HG02642 (cell line): ENCODE data around the gene MGAT3.

ENCODE experiments used
- ATAC-seq: cut with Tn5 transposase; IDR thresholded peaks from one replicate; pipeline ENCODE4 v1.9.1; 2021; ENCODE audit warnings: mild to moderate bottlenecking; ENCODE audit not compliant: unreplicated experiment, poor library complexity

MGAT3 gene

GRCh38 chr22:39469681-39470450, 13.1 kb downstream of the MGAT3 start:
- no peak for ATAC-seq

GRCh38 chr22:39470451-39471291, 13.9 kb downstream of the MGAT3 start:
- no peak for ATAC-seq

GRCh38 chr22:39471381-39472141, 14.7 kb downstream of the MGAT3 start:
- peak; percentile 54 for ATAC-seq

- no peak for ATAC-seq
Observed at GRCh38 chr22:39472570-39473556, 16.1 kb downstream of the MGAT3 start.

GRCh38 chr22:39473851-39474250, 17.0 kb downstream of the MGAT3 start:
- ATAC-seq, result no peak

GRCh38 chr22:39474351-39475111, 17.7 kb downstream of the MGAT3 start:
- ATAC-seq, result no peak

- no peak for ATAC-seq
Observed at GRCh38 chr22:39475337-39475736, 18.5 kb downstream of the MGAT3 start.

- no peak for ATAC-seq
Observed at GRCh38 chr22:39475902-39476301, 19.1 kb downstream of the MGAT3 start.

- no peak for ATAC-seq
Observed at GRCh38 chr22:39476664-39477063, 19.9 kb downstream of the MGAT3 start.

- ATAC-seq, result no peak
Observed at GRCh38 chr22:39477542-39477941, 20.7 kb downstream of the MGAT3 start.

- no peak for ATAC-seq
Observed at GRCh38 chr22:39478441-39478850, 21.6 kb downstream of the MGAT3 start.

- ATAC-seq, result no peak
Observed at GRCh38 chr22:39479254-39479653, 22.4 kb downstream of the MGAT3 start.

GRCh38 chr22:39480557-39480956, 23.7 kb downstream of the MGAT3 start:
- ATAC-seq, result no peak

GRCh38 chr22:39481054-39481453, 24.2 kb downstream of the MGAT3 start:
- no peak for ATAC-seq

- ATAC-seq, result no peak
Observed at GRCh38 chr22:39481595-39481994, 24.8 kb downstream of the MGAT3 start.

- no peak for ATAC-seq
Observed at GRCh38 chr22:39482768-39483167, 26.0 kb downstream of the MGAT3 start.

- ATAC-seq, result no peak
Observed at GRCh38 chr22:39486951-39487825, 30.4 kb downstream of the MGAT3 start.
